ENCODE results near the gene KIAA1671. TPM values are rescaled to one million over a fixed set of nuclear protein-coding genes. Genes with fewer than 3 reads are reported as not detected.
A peak's percentile ranks its signal among the peaks of the same experiment; 100 is the strongest.

The KIAA1671 gene
- total RNA-seq, 6 donors from 2014 or later = 30.9 to 57.7 (median 42.1) TPM

GRCh38 chr22:25131198-25131887 is 178.8 kb downstream of the KIAA1671 start:
- Histone ChIP-seq H3K27me3 (no peaks in the 10 kb centered on the region), H3K9me3 (no peaks in the 10 kb centered on the region), H3K36me3 (no peaks in the 10 kb centered on the region), H3K27ac (peak overlapping the region; percentile 25 to 73 (median 72)), H3K4me3 (no peak overlapping the region), H3K4me1 (peaks cover 51 to 80% (median 67%) of the 10 kb centered on the region in 4 donors)
- WGBS, 2 donors = 73 to 83% methylated on average over 6 to 8 of the region's 9 CpGs
- ATAC-seq (ENCODE audit: low FRiP score in 2 of 2) (no peak), DNase-seq (no peak)
- TF ChIP-seq EP300 (IDR thresholded peaks at IDR 0.05) (no peak), POLR2AphosphoS5 (IDR thresholded peaks at IDR 0.05) (no peak), POLR2A (IDR thresholded peaks at IDR 0.05) (no peak)
- TF ChIP-seq, protein P1, sequence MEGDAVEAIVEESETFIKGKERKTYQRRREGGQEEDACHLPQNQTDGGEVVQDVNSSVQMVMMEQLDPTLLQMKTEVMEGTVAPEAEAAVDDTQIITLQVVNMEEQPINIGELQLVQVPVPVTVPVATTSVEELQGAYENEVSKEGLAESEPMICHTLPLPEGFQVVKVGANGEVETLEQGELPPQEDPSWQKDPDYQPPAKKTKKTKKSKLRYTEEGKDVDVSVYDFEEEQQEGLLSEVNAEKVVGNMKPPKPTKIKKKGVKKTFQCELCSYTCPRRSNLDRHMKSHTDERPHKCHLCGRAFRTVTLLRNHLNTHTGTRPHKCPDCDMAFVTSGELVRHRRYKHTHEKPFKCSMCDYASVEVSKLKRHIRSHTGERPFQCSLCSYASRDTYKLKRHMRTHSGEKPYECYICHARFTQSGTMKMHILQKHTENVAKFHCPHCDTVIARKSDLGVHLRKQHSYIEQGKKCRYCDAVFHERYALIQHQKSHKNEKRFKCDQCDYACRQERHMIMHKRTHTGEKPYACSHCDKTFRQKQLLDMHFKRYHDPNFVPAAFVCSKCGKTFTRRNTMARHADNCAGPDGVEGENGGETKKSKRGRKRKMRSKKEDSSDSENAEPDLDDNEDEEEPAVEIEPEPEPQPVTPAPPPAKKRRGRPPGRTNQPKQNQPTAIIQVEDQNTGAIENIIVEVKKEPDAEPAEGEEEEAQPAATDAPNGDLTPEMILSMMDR (IDR thresholded peaks at IDR 0.05) = no peak

DNA sequence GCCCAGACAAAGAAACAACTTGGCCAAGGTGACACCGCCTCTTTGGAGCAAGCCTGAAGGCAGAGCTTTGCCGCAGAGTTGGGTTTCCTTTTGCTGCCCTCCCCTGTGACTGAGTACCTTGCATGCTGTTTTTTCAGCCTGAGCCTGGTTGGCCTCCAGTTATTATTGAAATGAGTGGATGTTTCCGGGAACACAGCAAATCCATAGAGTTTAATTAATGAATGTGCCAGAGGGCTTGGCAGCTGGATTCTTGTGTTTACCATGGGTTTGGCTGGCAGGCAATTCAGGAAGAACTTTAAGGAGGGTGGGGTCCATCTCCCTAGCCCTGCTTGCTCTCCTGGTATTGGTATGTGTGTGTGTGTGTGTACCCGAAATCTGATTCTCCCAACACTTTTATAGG is 181.5 kb downstream of the KIAA1671 start:
- Histone ChIP-seq H3K9me3 (no peaks in the 10 kb centered on the region), H3K4me3 (no peak overlapping the region), H3K27ac (peak overlapping the region; percentile 48 to 79 (median 74)), H3K4me1 (peaks cover 48 to 87% (median 67%) of the 10 kb centered on the region in 4 donors), H3K36me3 (no peaks in the 10 kb centered on the region), H3K27me3 (no peaks in the 10 kb centered on the region)
- ATAC-seq (ENCODE audit: low FRiP score in 2 of 2) (peak; percentile 47 to 78), DNase-seq (peak in 1 of 2 donors; percentile 74)
- TF ChIP-seq POLR2A (IDR thresholded peaks at IDR 0.05) = peak in 1 of 4 donors; percentile 12
- TF ChIP-seq POLR2AphosphoS5 (IDR thresholded peaks at IDR 0.05) = peak in 1 of 2 donors; percentile 52
- TF ChIP-seq, protein P1 (IDR thresholded peaks at IDR 0.05) = no peak
- TF ChIP-seq EP300 (IDR thresholded peaks at IDR 0.05) = peak in 2 of 4 donors; percentile 13 to 56
- whole genome bisulfite sequencing, 2 donors = 39 to 50% methylated on average over 2 to 4 of the region's 4 CpGs

DNA sequence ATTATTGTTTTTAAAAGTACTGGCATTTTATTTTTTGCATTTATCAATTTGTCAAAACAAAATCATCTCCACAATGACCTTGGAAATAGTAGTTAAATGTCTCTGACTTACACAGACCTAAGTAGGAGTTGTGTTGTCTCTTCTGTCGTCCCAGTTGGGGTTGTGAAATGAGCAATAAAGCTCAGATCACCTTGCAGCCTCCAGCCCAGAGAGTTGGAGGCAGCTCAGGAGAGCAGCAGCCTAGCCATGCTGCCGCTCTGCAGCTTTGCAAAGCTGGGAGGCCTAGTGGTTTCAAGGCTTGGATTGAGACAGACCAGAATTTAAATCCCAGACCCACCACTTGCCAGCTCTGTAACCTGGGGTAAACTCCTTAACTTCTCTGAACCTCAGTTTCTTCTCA is 181.9 kb downstream of the KIAA1671 start:
- 54 to 67% methylated on average over 2 of the region's 2 CpGs for WGBS, 2 donors

DNA sequence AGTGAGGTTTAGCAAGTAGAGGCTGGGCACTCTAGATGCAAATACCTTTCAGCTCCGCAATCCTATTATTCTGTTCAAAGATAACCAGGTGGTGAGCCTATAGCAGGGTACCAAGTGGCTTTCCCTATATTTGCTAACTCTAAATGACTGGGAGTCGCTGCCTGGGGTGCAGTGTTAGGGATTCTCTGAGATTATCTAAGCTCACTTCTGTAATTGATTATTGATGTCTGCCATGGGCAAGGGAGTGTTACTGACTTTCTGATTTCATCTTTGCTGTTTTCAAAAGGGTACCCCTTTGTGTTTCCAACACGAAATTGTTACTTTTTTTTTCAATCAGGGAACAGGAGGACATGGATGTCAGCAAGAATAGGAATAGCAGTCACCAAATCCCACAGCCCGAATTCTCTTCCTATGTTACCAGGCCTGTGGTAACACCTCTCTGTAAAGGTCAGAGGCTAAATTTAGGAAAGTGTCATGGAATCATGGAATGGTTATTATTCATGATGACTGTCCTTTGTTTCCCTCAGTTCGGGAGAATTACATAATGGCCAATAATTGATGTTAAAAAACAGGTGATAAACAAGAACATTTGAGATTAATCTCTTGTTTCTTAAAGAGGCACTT is 184.5 kb downstream of the KIAA1671 start:
- WGBS, 2 donors = 68 to 69% methylated on average over 5 of the region's 5 CpGs
- TF ChIP-seq POLR2AphosphoS5 (IDR thresholded peaks at IDR 0.05) (no peak), POLR2A (IDR thresholded peaks at IDR 0.05) (no peak), EP300 (IDR thresholded peaks at IDR 0.05) (no peak)
- TF ChIP-seq, protein P1 (IDR thresholded peaks at IDR 0.05) = no peak
- H3K9me3 ChIP-seq = no peaks in the 10 kb centered on the region
- H3K27me3 ChIP-seq = no peaks in the 10 kb centered on the region
- H3K36me3 ChIP-seq = no peaks in the 10 kb centered on the region
- H3K27ac ChIP-seq = peak overlapping the region; percentile 10 to 79 (median 64)
- ATAC-seq (ENCODE audit: low FRiP score in 2 of 2) (no peak), DNase-seq (no peak)
- H3K4me3 ChIP-seq = no peak overlapping the region
- H3K4me1 ChIP-seq = peaks cover 26 to 72% (median 58%) of the 10 kb centered on the region in 4 donors

More for the DNA sequence above, 181.9 kb downstream of the KIAA1671 start:
- Histone ChIP-seq H3K27me3 (no peaks in the 10 kb centered on the region), H3K27ac (peak overlapping the region; percentile 48 to 79 (median 74)), H3K9me3 (no peaks in the 10 kb centered on the region), H3K4me1 (peaks cover 48 to 91% (median 71%) of the 10 kb centered on the region in 4 donors), H3K4me3 (no peak overlapping the region), H3K36me3 (no peaks in the 10 kb centered on the region)
- TF ChIP-seq POLR2AphosphoS5 (IDR thresholded peaks at IDR 0.05) (no peak), POLR2A (IDR thresholded peaks at IDR 0.05) (no peak)
- TF ChIP-seq, protein P1 (IDR thresholded peaks at IDR 0.05) = no peak
- ATAC-seq (ENCODE audit: low FRiP score in 2 of 2) (no peak), DNase-seq (no peak)
